SIG-M5 (cell line): ENCODE results near the gene FXYD6.

Source experiments
- DNase-seq: peaks from one replicate; lab custom pipeline; 2025; lab: John Stamatoyannopoulos, UW

The FXYD6 gene

GRCh38 chr11:117884994-117885393 lies 8.5 kb upstream of the FXYD6 start:
- DNase-seq: no peak

- DNase-seq: no peak
Measured at GRCh38 chr11:117883063-117883462, 6.6 kb upstream of the FXYD6 start.

GRCh38 chr11:117882311-117882905 lies 6.0 kb upstream of the FXYD6 start:
- no peak for DNase-seq

GRCh38 chr11:117881217-117881616 lies 4.8 kb upstream of the FXYD6 start:
- DNase-seq: no peak

- no peak for DNase-seq
Measured at GRCh38 chr11:117879516-117880480, 3.3 kb upstream of the FXYD6 start.

- no peak for DNase-seq
Measured at GRCh38 chr11:117878939-117879475, 2.5 kb upstream of the FXYD6 start.

- no peak for DNase-seq
Measured at GRCh38 chr11:117878314-117878938, 2.0 kb upstream of the FXYD6 start.

GRCh38 chr11:117877120-117877784 lies 794 bp upstream of the FXYD6 start:
- DNase-seq: no peak

- no peak for DNase-seq
Measured at GRCh38 chr11:117876059-117876340, 458 bp downstream of the FXYD6 start.

- DNase-seq: no peak
Measured at GRCh38 chr11:117875382-117876058, 938 bp downstream of the FXYD6 start.

GRCh38 chr11:117874910-117875381 lies 1.5 kb downstream of the FXYD6 start:
- DNase-seq: no peak

- no peak for DNase-seq
Measured at GRCh38 chr11:117874253-117874909, 2.1 kb downstream of the FXYD6 start.

GRCh38 chr11:117873828-117874125 lies 2.7 kb downstream of the FXYD6 start:
- no peak for DNase-seq

- DNase-seq: no peak
Measured at GRCh38 chr11:117872975-117873827, 3.3 kb downstream of the FXYD6 start.

GRCh38 chr11:117872420-117872961 lies 4.0 kb downstream of the FXYD6 start:
- DNase-seq: no peak

- DNase-seq: no peak
Measured at GRCh38 chr11:117871784-117872183, 4.7 kb downstream of the FXYD6 start.

- DNase-seq: no peak
Measured at GRCh38 chr11:117871160-117871559, 5.3 kb downstream of the FXYD6 start.

GRCh38 chr11:117870103-117870952 lies 6.1 kb downstream of the FXYD6 start:
- DNase-seq: no peak

GRCh38 chr11:117869604-117870003 lies 6.9 kb downstream of the FXYD6 start:
- DNase-seq: no peak
